Bronchial epithelial cell (primary cell): ENCODE data around the gene CTPS2. TPM values are rescaled to one million over a fixed set of nuclear protein-coding genes. Genes with fewer than 3 reads are reported as not detected.

Experiments used
- DNase-seq: peaks from one replicate; pipeline ENCODE4 v3.0.0-alpha.2; 2010; ENCODE audit warnings: low read depth
- FAIRE-seq: peaks from 2 replicates; lab custom pipeline; 2011; peaks lifted over from hg19 to GRCh38; lab: Jason Lieb, UNC
- H3K27me3 ChIP-seq: 2 replicates; pipeline ENCODE4 v1.5.1; 2011; ENCODE audit warnings: low read length; ENCODE audit not compliant: control insufficient read depth, insufficient read depth
- H3K36me3 ChIP-seq: 2 replicates; pipeline ENCODE4 v1.5.1; 2011; ENCODE audit warnings: low read length; ENCODE audit not compliant: control insufficient read depth, insufficient read depth
- H3K4me3 ChIP-seq: 2 replicates; pipeline ENCODE4 v1.5.1; 2011; ENCODE audit warnings: mild to moderate bottlenecking, low read depth, low read length, control low read depth
- CTCF ChIP-seq: IDR thresholded peaks from 2 replicates; pipeline ENCODE4 v1.5.1; 2011; ENCODE audit warnings: mild to moderate bottlenecking, moderate library complexity, low read length, control low read depth, inconsistent platforms; ENCODE audit not compliant: insufficient read depth, severe bottlenecking
- total RNA-seq: library from RNA; depleted of rRNA; stranded (reverse); fragments of >200 nt; gene quantifications from 2 replicates; pipeline ENCODE4 v1.2.1, GENCODE V29; 2014

Gene CTPS2
- total RNA-seq, 1 donor from 2014 or later, result 5.8 TPM

GRCh38 chrX:16708016-16708415 lies 4.5 kb downstream of the CTPS2 start:
- H3K27me3 ChIP-seq, result no peaks in the 10 kb centered on the region
- no peak overlapping the region for H3K4me3 ChIP-seq
- H3K36me3 ChIP-seq, result no peaks in the 10 kb centered on the region
- FAIRE-seq (no peak), DNase-seq (no peak)
- TF ChIP-seq CTCF, result no peak

- DNase-seq (no peak), FAIRE-seq (no peak)
- TF ChIP-seq CTCF, result no peak
- Histone ChIP-seq H3K27me3 (no peaks in the 10 kb centered on the region), H3K4me3 (no peak overlapping the region), H3K36me3 (no peaks in the 10 kb centered on the region)
Observed at GRCh38 chrX:16705370-16705769, 7.1 kb downstream of the CTPS2 start.

GRCh38 chrX:16702700-16703599 lies 9.5 kb downstream of the CTPS2 start:
- no peaks in the 10 kb centered on the region for H3K27me3 ChIP-seq
- FAIRE-seq (no peak), DNase-seq (no peak)
- TF ChIP-seq CTCF, result no peak
- H3K4me3 ChIP-seq, result no peak overlapping the region
- no peaks in the 10 kb centered on the region for H3K36me3 ChIP-seq

GRCh38 chrX:16700734-16701133 lies 11.7 kb downstream of the CTPS2 start:
- no peak for DNase-seq
- no peaks in the 10 kb centered on the region for H3K36me3 ChIP-seq
- H3K27me3 ChIP-seq, result no peaks in the 10 kb centered on the region
- no peak overlapping the region for H3K4me3 ChIP-seq
- TF ChIP-seq CTCF, result no peak
- FAIRE-seq, result no peak

- TF ChIP-seq CTCF, result no peak
- H3K27me3 ChIP-seq, result no peaks in the 10 kb centered on the region
- DNase-seq (no peak), FAIRE-seq (no peak)
- no peak overlapping the region for H3K4me3 ChIP-seq
- no peaks in the 10 kb centered on the region for H3K36me3 ChIP-seq
Observed at GRCh38 chrX:16699389-16699788, 13.1 kb downstream of the CTPS2 start.

GRCh38 chrX:16696956-16697355 lies 15.5 kb downstream of the CTPS2 start:
- no peak for TF ChIP-seq CTCF
- FAIRE-seq, result no peak
- Histone ChIP-seq H3K4me3 (no peak overlapping the region), H3K27me3 (no peaks in the 10 kb centered on the region), H3K36me3 (peaks cover under 1% of the 10 kb centered on the region)
- no peak for DNase-seq
